Keratinocyte (primary cell): ENCODE data around the gene OPRL1. TPM values are rescaled to one million over a fixed set of nuclear protein-coding genes. Genes with fewer than 3 reads are reported as not detected.

Experiments
- DNase-seq: peaks from one replicate; pipeline ENCODE4 v3.0.0-alpha.2; 2011; ENCODE audit warnings: low read depth, missing footprints, low spot score
- FAIRE-seq: peaks from 2 replicates; lab custom pipeline; 2011; peaks lifted over from hg19 to GRCh38; lab: Jason Lieb, UNC
- H2AFZ ChIP-seq: 2 replicates; pipeline ENCODE4 v1.6.0; 2012; ENCODE audit warnings: low read length, control low read depth, inconsistent platforms; ENCODE audit not compliant: control insufficient read depth
- H3K27ac ChIP-seq: 2 replicates; pipeline ENCODE4 v1.5.1; 2011; ENCODE audit warnings: low read length; ENCODE audit not compliant: control insufficient read depth, insufficient read depth
- H3K27me3 ChIP-seq: 3 replicates; pipeline ENCODE4 v1.6.0; 2011; ENCODE audit warnings: low read length; ENCODE audit not compliant: control insufficient read depth, insufficient read depth; ENCODE audit errors: extremely low read depth
- H3K36me3 ChIP-seq, 2 experiments: 2 replicates in 1 of 2; 3 replicates in 1 of 2; pipeline ENCODE4 v1.5.1; 2011; ENCODE audit warnings: low read length in 2 of 2, mild to moderate bottlenecking in 1 of 2; ENCODE audit not compliant: control insufficient read depth in 2 of 2, insufficient read depth in 2 of 2; ENCODE audit errors: extremely low read depth in 1 of 2
- H3K4me1 ChIP-seq: 3 replicates; pipeline ENCODE4 v1.5.1; 2011; ENCODE audit warnings: low read length; ENCODE audit not compliant: control insufficient read depth, insufficient read depth; ENCODE audit errors: extremely low read depth
- H3K4me2 ChIP-seq: 3 replicates; pipeline ENCODE4 v1.6.0; 2011; ENCODE audit warnings: low read depth, low read length; ENCODE audit not compliant: control insufficient read depth, insufficient read depth; ENCODE audit errors: extremely low read depth
- H3K4me3 ChIP-seq, 3 experiments: fragments of 200-600 bp in 1 of 3; sonication (generic) in 1 of 3; 2 replicates in 2 of 3; 3 replicates in 1 of 3; pipeline ENCODE4 v1.5.1; 2011 to 2016; ENCODE audit warnings: low read length in 3 of 3, mild to moderate bottlenecking in 3 of 3, control low read depth in 2 of 3, inconsistent platforms in 1 of 3, low read depth in 1 of 3, mixed read lengths in 1 of 3, mixed run types in 1 of 3, moderate library complexity in 1 of 3; ENCODE audit not compliant: control insufficient read depth in 2 of 3, insufficient read depth in 2 of 3; ENCODE audit errors: extremely low read depth in 1 of 3
- H3K79me2 ChIP-seq: 2 replicates; pipeline ENCODE4 v1.6.0; 2012; ENCODE audit warnings: low read length; ENCODE audit not compliant: control insufficient read depth, insufficient read depth
- H3K9ac ChIP-seq: 3 replicates; pipeline ENCODE4 v1.6.0; 2011; ENCODE audit warnings: low read length; ENCODE audit not compliant: control insufficient read depth, insufficient read depth; ENCODE audit errors: extremely low read depth
- H3K9me1 ChIP-seq: 3 replicates; pipeline ENCODE4 v1.6.0; 2011; ENCODE audit warnings: low read length; ENCODE audit not compliant: control insufficient read depth, insufficient read depth; ENCODE audit errors: extremely low read depth
- H3K9me3 ChIP-seq: 2 replicates; pipeline ENCODE4 v1.5.1; 2012; ENCODE audit warnings: low read depth, low read length; ENCODE audit not compliant: control insufficient read depth
- H4K20me1 ChIP-seq: 3 replicates; pipeline ENCODE4 v1.6.0; 2011; ENCODE audit warnings: low read length; ENCODE audit not compliant: control insufficient read depth, insufficient read depth; ENCODE audit errors: extremely low read depth
- CTCF ChIP-seq, 3 experiments: IDR thresholded peaks in 1 of 3; conservative IDR thresholded peaks in 1 of 3; optimal IDR thresholded peaks in 1 of 3; 2 replicates in 2 of 3; 3 replicates in 1 of 3; pipeline versions ENCODE3 to v1.5.1; 2011; ENCODE audit warnings: low read length in 3 of 3, mild to moderate bottlenecking in 3 of 3, moderate library complexity in 2 of 3, control low read depth in 1 of 3, inconsistent platforms in 1 of 3; ENCODE audit not compliant: insufficient read depth in 2 of 3; ENCODE audit errors: extremely low read depth in 1 of 3
- EZH2 ChIP-seq: IDR thresholded peaks from one replicate; pipeline ENCODE4 v1.6.1; 2012; ENCODE audit warnings: inconsistent platforms, mild to moderate bottlenecking, low read length, moderate library complexity
- dilution Hi-C: fragments of 300-500 bp; cut with MboI; formaldehyde crosslinking; loops from one replicate; pipeline ENCODE4 v1.7.0; 2020; ENCODE audit warnings: low sequenced_read_pairs; ENCODE audit not compliant: extremely low pct_ligation_motif_present
- polyA plus RNA-seq, 5 experiments: library from polyadenylated mRNA; depleted of rRNA in 3 of 5; stranded (reverse) in 3 of 5; stranded (forward) in 1 of 5; unstranded in 1 of 5; fragments of >200 nt; gene quantifications; 1 replicate in 1 of 5; 2 replicates in 3 of 5; 3 replicates in 1 of 5; pipeline versions ENCODE4 v1.2.1 to v1.2.3, GENCODE V29; 2011 to 2012; ENCODE audit warnings: missing spikeins in 2 of 5, low read depth in 1 of 5, low replicate concordance in 1 of 5

OPRL1 gene
- polyA plus RNA-seq, 1 donor (not counting 4 experiments of a cell fraction or from before 2014, with no cell fraction given): 0.25 TPM

- Histone ChIP-seq H3K9me3 (no peaks in the 10 kb centered on the region), H3K4me2 (no peak overlapping the region), H3K4me1 (peaks cover 13% of the 10 kb centered on the region), H3K9me1 (no peaks in the 10 kb centered on the region), H3K27ac (no peak overlapping the region), H3K9ac (no peak overlapping the region), H3K36me3 (peaks cover 0 to 10% of the 10 kb centered on the region in 2 experiments), H3K79me2 (peaks cover 2% of the 10 kb centered on the region), H4K20me1 (no peaks in the 10 kb centered on the region), H3K27me3 (no peaks in the 10 kb centered on the region), H2AFZ (no peak overlapping the region), H3K4me3 (no peak overlapping the region)
- dilution Hi-C loops: no loop called here
- TF ChIP-seq EZH2: no peak
- TF ChIP-seq CTCF (optimal IDR thresholded peaks at IDR 0.05 in 1 of 3, IDR thresholded peaks at IDR 0.05 in 1 of 3, conservative IDR thresholded peaks at IDR 0.05 in 1 of 3; ENCODE audit: extremely low read depth in 1 of 3, insufficient read depth in 2 of 3, low read length in 3 of 3): no peak
- DNase-seq: no peak
- no peak for FAIRE-seq
Observed at GRCh38 chr20:64074184-64074789, 5.6 kb upstream of the OPRL1 start.

DNA sequence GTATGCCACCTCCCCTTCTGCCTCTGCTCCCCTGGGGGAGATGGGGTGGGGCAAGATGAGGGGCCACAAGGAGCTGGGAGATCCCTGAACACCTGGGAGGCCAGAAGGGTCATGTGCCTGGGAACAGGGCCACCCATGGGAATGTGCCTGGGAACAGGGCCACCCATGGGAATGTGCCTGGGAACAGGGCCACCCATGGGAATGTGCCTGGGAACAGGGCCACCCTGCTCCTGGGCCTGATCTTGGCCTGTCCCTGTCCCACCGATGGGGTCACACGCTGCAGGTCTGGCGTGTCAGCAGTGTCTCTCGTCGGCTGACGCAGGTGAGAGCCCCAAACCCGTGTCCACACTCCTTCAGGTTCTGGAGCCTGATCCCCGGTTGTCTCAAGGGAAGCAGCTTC lies 4.9 kb upstream of the OPRL1 start:
- dilution Hi-C loops: no loop called here
- Histone ChIP-seq H3K27me3 (no peaks in the 10 kb centered on the region), H3K9ac (no peak overlapping the region), H2AFZ (no peak overlapping the region), H3K4me3 (no peak overlapping the region), H3K4me2 (no peak overlapping the region), H3K9me3 (no peaks in the 10 kb centered on the region), H3K79me2 (peaks cover 2% of the 10 kb centered on the region), H3K36me3 (peaks cover 0 to 10% of the 10 kb centered on the region in 2 experiments), H3K4me1 (peaks cover 13% of the 10 kb centered on the region), H3K9me1 (no peaks in the 10 kb centered on the region), H3K27ac (no peak overlapping the region), H4K20me1 (no peaks in the 10 kb centered on the region)
- TF ChIP-seq EZH2: no peak
- no peak for TF ChIP-seq CTCF (optimal IDR thresholded peaks at IDR 0.05 in 1 of 3, IDR thresholded peaks at IDR 0.05 in 1 of 3, conservative IDR thresholded peaks at IDR 0.05 in 1 of 3; ENCODE audit: extremely low read depth in 1 of 3, insufficient read depth in 2 of 3, low read length in 3 of 3)
- FAIRE-seq (no peak), DNase-seq (no peak)
